ENCODE data around the gene PPP1R17. TPM values are rescaled to one million over a fixed set of nuclear protein-coding genes. Genes with fewer than 3 reads are reported as not detected.

PPP1R17 gene
- total RNA-seq (2021; ENCODE audit: unreplicated experiment) (not detected), Bru-seq, nascent RNA (not detected), BruChase-seq, experiment 1, labeled RNA remaining after a 6-hour chase (not detected), BruChase-seq, experiment 2, labeled RNA remaining after a 2-hour chase (not detected)
- not detected in 2 replicates for polyA plus RNA-seq (2012)
- long read RNA-seq: 0 reads

DNA sequence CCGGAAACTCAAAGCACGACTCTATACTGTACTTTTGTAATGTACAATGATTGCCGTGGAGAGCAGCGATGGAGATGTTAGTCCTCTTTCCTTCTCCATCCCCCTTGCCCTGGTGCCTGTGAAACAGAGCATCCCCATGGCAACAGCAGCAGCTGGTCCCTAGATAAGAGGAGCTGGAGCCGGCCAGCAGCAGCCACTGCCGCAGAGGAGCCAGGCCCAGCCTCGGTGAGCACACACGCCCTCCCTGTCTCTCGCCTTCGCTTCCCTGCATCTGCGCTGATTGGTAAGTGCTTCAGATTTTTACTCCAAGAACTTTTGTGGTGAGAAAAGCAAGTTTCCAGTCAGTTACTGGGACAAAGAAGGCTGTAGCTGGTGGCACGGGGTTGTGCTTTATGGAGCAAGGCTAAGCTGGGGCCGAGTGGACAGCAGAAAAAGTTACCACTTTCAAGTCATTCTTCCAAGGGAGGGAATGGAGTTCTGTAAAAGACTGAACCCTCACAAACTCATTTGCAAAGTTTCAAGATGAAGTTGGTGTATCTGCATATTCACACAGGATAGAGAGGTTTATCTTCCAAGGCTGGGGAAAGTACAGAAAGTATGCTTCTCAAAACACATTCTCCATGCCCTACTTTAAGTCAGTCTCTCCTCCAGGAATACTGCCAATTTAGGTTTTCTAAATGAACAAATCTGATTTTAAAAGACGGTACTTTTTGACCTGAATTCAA is at the start of gene PPP1R17:
PPP1R17 (plus strand) TSS at position 192 of the 725 bp plus-strand sequence. CDS start 5,227 bp downstream, outside the sequence.
- DNase-seq (ENCODE audit: low read depth, low spot score) (no peak), ATAC-seq (no peak)
- H2AFZ ChIP-seq (ENCODE audit: low read depth, low read length, poor library complexity, severe bottlenecking): no peak within 1 kb of the TSS
- no peaks in the 10 kb centered on the region for H3K9me3 ChIP-seq (ENCODE audit: control insufficient read depth in 1 of 2, insufficient read depth in 1 of 2, low read depth in 1 of 2, low read length in 2 of 2)
- no peak within 1 kb of the TSS for H3K4me2 ChIP-seq (ENCODE audit: low read length)
- H3K36me3 ChIP-seq (ENCODE audit: control insufficient read depth in 1 of 2, insufficient read depth in 2 of 2, low read length in 2 of 2): no peaks in the 10 kb centered on the region
- no peaks in the 10 kb centered on the region for H4K20me1 ChIP-seq (ENCODE audit: insufficient read depth)
- no peak within 1 kb of the TSS for H3K9ac ChIP-seq (ENCODE audit: low read length)
- TF ChIP-seq RAD21 (IDR thresholded peaks at IDR 0.05; ENCODE audit: low read depth): no peak
- TF ChIP-seq CBX3 (IDR thresholded peaks at IDR 0.05; ENCODE audit: low read depth): no peak
- TF ChIP-seq, protein P1, sequence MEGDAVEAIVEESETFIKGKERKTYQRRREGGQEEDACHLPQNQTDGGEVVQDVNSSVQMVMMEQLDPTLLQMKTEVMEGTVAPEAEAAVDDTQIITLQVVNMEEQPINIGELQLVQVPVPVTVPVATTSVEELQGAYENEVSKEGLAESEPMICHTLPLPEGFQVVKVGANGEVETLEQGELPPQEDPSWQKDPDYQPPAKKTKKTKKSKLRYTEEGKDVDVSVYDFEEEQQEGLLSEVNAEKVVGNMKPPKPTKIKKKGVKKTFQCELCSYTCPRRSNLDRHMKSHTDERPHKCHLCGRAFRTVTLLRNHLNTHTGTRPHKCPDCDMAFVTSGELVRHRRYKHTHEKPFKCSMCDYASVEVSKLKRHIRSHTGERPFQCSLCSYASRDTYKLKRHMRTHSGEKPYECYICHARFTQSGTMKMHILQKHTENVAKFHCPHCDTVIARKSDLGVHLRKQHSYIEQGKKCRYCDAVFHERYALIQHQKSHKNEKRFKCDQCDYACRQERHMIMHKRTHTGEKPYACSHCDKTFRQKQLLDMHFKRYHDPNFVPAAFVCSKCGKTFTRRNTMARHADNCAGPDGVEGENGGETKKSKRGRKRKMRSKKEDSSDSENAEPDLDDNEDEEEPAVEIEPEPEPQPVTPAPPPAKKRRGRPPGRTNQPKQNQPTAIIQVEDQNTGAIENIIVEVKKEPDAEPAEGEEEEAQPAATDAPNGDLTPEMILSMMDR (IDR thresholded peaks at IDR 0.05 in 2 of 3, conservative IDR thresholded peaks at IDR 0.05 in 1 of 3; ENCODE audit: borderline replicate concordance in 1 of 3, insufficient read depth in 1 of 3, low read depth in 2 of 3, low read length in 2 of 3): no peak
- TF ChIP-seq FOSL1 (IDR thresholded peaks at IDR 0.05; ENCODE audit: low read depth): no peak
- no peak for TF ChIP-seq ZFX (IDR thresholded peaks at IDR 0.05)
- TF ChIP-seq SIN3A (IDR thresholded peaks at IDR 0.05; ENCODE audit: low read depth): no peak
- TF ChIP-seq SP1 (IDR thresholded peaks at IDR 0.05; ENCODE audit: low read depth): no peak
- TF ChIP-seq EGR1 (IDR thresholded peaks at IDR 0.05; ENCODE audit: low read depth): no peak
- TF ChIP-seq SRF (IDR thresholded peaks at IDR 0.05; ENCODE audit: low read depth): no peak
- no peak for TF ChIP-seq EZH2phosphoT487 (IDR thresholded peaks at IDR 0.05; ENCODE audit: borderline replicate concordance)
- TF ChIP-seq, protein P2, sequence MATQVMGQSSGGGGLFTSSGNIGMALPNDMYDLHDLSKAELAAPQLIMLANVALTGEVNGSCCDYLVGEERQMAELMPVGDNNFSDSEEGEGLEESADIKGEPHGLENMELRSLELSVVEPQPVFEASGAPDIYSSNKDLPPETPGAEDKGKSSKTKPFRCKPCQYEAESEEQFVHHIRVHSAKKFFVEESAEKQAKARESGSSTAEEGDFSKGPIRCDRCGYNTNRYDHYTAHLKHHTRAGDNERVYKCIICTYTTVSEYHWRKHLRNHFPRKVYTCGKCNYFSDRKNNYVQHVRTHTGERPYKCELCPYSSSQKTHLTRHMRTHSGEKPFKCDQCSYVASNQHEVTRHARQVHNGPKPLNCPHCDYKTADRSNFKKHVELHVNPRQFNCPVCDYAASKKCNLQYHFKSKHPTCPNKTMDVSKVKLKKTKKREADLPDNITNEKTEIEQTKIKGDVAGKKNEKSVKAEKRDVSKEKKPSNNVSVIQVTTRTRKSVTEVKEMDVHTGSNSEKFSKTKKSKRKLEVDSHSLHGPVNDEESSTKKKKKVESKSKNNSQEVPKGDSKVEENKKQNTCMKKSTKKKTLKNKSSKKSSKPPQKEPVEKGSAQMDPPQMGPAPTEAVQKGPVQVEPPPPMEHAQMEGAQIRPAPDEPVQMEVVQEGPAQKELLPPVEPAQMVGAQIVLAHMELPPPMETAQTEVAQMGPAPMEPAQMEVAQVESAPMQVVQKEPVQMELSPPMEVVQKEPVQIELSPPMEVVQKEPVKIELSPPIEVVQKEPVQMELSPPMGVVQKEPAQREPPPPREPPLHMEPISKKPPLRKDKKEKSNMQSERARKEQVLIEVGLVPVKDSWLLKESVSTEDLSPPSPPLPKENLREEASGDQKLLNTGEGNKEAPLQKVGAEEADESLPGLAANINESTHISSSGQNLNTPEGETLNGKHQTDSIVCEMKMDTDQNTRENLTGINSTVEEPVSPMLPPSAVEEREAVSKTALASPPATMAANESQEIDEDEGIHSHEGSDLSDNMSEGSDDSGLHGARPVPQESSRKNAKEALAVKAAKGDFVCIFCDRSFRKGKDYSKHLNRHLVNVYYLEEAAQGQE (IDR thresholded peaks at IDR 0.05; ENCODE audit: low read depth): no peak
- TF ChIP-seq EZH2 (IDR thresholded peaks at IDR 0.05): no peak
- peaks cover 14% of the 10 kb centered on the region; the same call in 1 of the 2 replicates for H3K27me3 ChIP-seq (ENCODE audit: insufficient read depth, low read length)
- RAD21 ChIA-PET (ENCODE audit: low non-redundant PET in 1 of 2, low total read pairs in 2 of 2, uncharacterized antibody in 2 of 2, unreplicated experiment in 2 of 2): no interaction called here
- no peak within 1 kb of the TSS for H3K4me3 ChIP-seq (replicated peaks in 1 of 2; ENCODE audit: low read depth in 1 of 2, low read length in 2 of 2)
- H3K9me2 ChIP-seq (ENCODE audit: insufficient read depth): no peaks in the 10 kb centered on the region
- H3K27ac ChIP-seq (ENCODE audit: low read depth, low read length): no peak within 1 kb of the TSS
- CTCF ChIA-PET: no interaction called here
- H3K4me1 ChIP-seq (ENCODE audit: control insufficient read depth in 1 of 2, insufficient read depth in 2 of 2, low read length in 2 of 2): no peaks in the 10 kb centered on the region
- no TSS peak for BruUV-seq (replicated peaks)
- intact Hi-C loops (cut with micrococcal nuclease): no loop called here
- POLR2A ChIA-PET: no interaction called here
- H3K79me2 ChIP-seq (ENCODE audit: insufficient read depth, low read length): no peaks in the 10 kb centered on the region

Measured in HCT116 (cell line).